ENCODE results near the gene CAND2.

- TF ChIP-seq CTCF (IDR thresholded peaks at IDR 0.05; ENCODE audit: low read length), result no peak
- TF ChIP-seq EZH2 (IDR thresholded peaks at IDR 0.05; ENCODE audit: borderline replicate concordance, low read length), result no peak
These were observed 32.2 kb upstream of the CAND2 start for GRCh38 chr3:12764171-12764776.

All from OCI-LY1 (cell line).